Measurements from ENCODE around the gene WNT9A.

WNT9A gene

DNA sequence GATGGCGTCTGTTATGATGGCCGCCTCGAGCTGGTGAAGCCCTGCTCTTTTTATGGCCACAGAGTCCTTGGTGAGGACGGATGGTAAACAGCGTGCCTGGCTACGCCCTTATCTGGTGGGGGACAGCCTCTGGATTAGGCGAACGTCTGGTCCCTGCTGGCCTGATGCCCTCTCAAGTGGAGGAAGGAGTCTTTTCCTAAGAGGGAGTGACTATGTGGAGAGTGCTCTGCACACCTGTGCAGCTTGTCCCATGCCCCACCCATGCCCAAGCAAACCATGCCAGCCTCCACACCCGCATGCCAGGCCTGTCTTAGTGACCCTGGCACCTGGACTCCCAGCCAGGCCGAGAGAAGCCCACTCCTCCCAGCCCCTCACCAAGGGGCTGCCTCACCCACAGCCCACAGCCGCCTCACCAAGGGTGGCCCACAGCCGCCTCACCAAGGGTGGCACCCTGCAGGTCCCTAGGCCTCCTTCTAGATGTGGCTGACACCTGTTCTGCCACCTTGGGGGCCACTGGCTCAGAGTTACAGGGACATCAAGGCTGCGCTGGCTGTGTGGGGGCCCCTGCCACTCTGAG, 40.2 kb downstream of the WNT9A start:
- no peak for DNase-seq

DNA sequence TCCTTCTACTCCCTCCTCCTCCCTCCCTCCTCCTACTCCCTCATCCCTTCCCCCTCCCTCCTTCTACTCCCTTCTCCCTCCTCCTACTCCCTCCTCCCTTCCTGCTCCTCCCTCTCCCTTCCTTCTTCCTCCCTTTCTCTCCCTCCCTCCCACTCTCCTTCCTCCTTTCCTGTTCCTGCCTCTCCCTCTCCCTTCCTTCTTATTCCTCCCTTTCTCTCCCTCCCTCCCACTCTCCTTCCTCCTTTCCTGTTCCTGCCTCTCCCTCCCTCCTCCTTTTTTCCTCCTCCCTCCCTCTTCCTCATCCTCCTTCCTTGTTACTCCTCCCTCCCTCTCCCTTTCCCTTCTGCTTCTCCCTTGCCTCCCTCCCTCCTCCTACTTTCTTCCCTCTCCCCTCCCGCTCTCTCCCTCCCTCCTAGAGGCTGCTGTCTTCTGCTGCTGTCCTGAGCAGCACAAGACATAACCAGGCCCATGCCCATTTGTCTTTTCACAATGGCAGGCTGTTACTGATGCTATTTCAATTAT, 41.1 kb downstream of the WNT9A start:
- no peak for DNase-seq

- no peak for DNase-seq
Observed at GRCh38 chr1:227905573-227906487, 41.9 kb downstream of the WNT9A start.

DNA sequence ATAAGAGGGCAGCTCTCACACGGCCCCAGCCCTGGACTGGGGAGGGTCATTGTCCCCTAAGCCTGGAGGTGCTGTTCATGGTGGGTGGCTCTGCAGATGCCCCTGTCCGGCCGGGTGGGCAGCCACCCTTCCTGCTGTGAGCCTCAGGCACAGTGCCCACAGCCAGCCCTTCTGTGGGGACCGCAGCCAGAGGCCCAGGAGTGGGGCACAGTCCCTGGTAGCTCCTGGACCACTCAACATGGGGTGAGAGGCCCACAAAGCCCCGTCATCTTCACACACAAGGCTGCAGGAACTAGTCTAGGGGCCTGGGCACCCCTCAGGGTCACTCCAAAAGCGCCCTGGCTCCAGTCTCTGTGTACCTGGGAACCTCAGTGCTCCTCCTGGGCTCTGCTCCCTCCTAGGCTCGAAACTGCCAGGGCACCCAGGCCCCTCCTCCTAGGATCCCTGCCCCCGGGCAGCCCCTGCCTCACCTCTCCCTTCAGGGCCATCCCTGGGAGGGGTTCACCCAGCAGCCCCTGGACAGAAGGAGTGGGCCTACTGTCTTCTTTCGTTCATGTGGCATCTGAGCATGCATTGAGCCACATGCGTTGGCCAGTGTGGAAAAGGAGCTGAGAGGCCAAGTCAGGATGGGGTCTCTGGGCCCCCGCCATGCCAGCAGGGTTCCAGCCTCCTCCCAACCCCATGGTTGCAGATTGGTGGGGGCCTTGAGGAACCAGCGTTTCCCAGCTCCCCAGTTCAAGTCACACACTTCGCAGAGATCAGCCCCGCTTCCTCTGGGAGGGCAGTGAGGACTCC, 43.0 kb downstream of the WNT9A start:
- DNase-seq: no peak

GRCh38 chr1:227903614-227904501, 43.9 kb downstream of the WNT9A start:
- DNase-seq: no peak

DNA sequence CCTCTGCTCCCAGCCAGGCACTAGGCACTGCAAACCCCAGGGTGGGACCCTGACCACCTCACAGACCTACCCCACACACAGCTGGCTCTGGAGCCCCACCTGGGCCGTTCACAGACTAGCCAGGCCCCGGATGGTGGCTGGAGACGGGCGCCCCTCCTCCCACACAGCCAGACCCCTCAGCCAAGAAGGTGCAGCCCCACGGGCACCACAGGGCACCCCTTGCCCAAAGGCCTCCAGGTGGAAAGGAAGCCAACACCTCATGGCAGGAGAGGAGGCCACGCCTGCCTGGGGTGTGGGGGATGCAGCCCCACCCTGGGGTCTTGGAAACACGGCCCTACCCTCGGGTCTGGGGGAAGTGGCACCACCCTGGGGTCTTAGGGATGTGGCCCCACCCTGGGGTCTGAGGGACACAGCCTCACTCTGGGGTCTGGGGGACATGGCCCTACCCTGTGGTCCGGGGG, 44.6 kb downstream of the WNT9A start:
- DNase-seq: no peak

- no peak for DNase-seq
Observed at GRCh38 chr1:227902641-227902990, 45.1 kb downstream of the WNT9A start.

DNA sequence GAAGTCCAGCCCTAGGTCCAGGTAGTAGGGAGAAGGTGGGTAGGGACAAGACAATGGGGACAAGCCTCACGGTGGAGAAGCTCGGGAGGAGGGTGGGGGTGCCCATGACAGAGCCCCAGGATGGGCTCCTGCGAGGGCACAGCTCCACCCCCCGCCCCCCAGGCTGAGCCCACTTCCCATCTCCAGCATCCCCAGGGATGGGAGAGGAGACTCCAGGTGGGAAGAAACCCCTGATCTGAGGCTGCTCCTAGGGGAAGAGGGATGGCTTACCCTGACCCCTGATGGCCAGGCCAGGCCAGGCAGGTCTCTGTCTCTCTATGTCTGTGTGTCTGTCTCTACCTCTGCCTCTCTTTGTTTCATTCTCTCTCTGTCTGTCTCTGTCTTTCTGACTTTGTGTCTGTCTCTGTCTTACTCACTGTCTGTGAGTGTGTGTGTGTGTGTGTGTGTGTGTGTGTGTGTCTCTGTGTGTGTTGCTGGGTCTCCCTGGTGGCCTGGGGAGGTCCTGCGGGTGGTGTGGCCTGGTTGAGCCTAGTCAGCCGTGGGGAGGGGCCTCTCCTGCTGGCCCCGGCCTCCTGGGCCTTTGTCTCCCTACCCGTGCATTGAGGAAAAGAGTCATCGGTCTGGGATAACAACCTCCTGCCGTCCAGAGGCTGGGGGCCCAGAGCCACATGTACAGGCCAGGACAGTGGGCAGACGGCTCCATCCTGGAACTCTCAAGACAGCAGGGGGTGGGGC, 45.7 kb downstream of the WNT9A start:
- no peak for DNase-seq

- no peak for DNase-seq
Observed at GRCh38 chr1:227901239-227901905, 46.4 kb downstream of the WNT9A start.

- no peak for DNase-seq
Observed at GRCh38 chr1:227900571-227901051, 47.1 kb downstream of the WNT9A start.

- DNase-seq: no peak
Observed at GRCh38 chr1:227899820-227900449, 47.8 kb downstream of the WNT9A start.

DNA sequence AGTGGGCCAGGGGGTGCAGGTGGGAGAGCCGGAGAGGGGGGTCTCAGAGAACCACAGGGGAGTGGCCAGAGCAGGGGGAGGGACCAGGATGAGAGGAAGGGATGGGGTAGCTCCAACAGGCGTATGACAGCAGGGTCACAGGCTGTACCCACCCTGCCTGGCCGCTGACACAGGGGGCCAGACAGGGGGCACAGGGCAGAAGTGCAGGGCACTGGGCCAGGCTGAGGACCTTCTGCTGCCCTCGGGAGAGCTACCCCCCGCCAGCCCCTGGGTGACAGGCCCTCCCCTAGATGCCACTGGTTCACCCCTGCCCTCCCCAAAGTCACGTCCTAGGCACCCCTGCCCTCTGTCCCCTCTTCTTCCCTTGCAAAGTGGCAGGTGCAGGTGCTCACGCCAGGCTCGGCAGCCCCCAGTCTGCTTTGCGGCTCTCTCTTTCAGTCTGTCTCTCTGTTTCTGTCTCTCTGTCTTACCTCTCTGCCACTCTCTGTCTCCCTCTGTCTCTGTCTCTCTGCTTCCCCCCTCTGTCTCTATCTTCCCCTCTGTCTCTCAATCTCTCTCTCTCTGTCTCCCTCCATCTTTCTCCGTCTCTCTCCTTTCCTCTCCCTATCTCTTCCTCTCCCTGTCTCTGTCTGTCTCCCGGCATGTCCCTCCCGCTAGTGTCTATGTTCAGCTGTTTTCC, 48.5 kb downstream of the WNT9A start:
- no peak for DNase-seq

DNA sequence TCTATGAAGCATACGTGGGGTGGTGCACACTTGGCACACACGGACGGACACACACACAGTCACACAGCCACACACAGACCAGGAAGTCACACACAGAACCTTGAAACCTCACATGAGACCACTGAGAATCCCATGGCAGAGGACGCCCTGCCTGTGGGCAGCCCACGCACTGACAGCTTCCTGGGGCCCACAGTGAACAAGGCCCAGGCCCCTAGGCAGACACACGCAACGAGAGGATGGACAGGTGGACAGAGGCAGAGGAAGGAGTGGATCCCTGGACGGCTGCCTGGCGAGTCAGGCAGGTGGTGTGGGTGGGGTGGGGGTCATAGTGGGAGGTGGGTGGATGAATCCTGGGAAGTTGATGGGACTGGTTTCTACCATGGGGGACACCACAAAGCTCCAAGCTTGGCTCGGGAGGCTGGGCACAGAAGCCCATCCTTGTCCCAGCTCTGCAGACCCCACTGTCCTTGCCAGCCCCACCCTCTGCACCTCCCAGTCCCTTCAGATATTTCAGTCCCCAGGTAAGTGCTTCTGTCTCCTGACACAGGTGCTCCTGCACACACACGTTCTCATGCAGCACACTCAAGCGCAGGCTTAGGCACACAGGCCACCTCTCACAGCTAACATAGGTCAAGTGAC, 49.1 kb downstream of the WNT9A start:
- DNase-seq: no peak

GRCh38 chr1:227897704-227898438, 49.9 kb downstream of the WNT9A start:
- DNase-seq: no peak

GRCh38 chr1:227896710-227897655, 50.7 kb downstream of the WNT9A start:
- no peak for DNase-seq

GRCh38 chr1:227895828-227896685, 51.7 kb downstream of the WNT9A start:
- DNase-seq: peak in 1 of 2 experiments; percentile 1
